Left lung (tissue), 10 donors: ENCODE measurements around the gene CENPM. TPM values are rescaled to one million over a fixed set of nuclear protein-coding genes. Genes with fewer than 3 reads are reported as not detected.
A peak's percentile ranks its signal among the peaks of the same experiment; 100 is the strongest.

Source experiments
- ATAC-seq: fragments of 200-7000 bp; cut with Tn5 transposase; one replicate; pipeline ENCODE4 v1.9.1; 2020; ENCODE audit warnings: moderate library complexity
- DNase-seq, 4 donors: peaks; one replicate each; pipeline ENCODE4 v3.0.0-alpha.2; 2013 to 2020
- H3K27ac ChIP-seq, 2 donors: fragments of 200-600 bp; sonication (generic) in 1 of 2; one replicate each; pipeline versions ENCODE4 v1.5.0 to v1.8.0; 2020 to 2021
- H3K27me3 ChIP-seq, 2 donors: fragments of 200-600 bp; sonication (generic) in 1 of 2; one replicate each; pipeline versions ENCODE4 v1.5.0 to v1.8.0; 2020 to 2021
- H3K36me3 ChIP-seq, 2 donors: fragments of 200-600 bp; sonication (generic) in 1 of 2; one replicate each; pipeline versions ENCODE4 v1.5.0 to v1.8.0; 2020 to 2021
- H3K4me1 ChIP-seq, 2 donors: fragments of 200-600 bp; one replicate each; pipeline ENCODE4 v1.8.0; 2021
- H3K4me3 ChIP-seq, 2 donors: fragments of 200-600 bp; sonication (generic) in 1 of 2; one replicate each; pipeline versions ENCODE4 v1.5.0 to v1.8.0; 2020 to 2021; ENCODE audit warnings: mild to moderate bottlenecking in 1 of 2
- H3K9me3 ChIP-seq, 2 donors: fragments of 200-600 bp; sonication (generic) in 1 of 2; one replicate each; pipeline versions ENCODE4 v1.5.0 to v1.8.0; 2020 to 2021
- CTCF ChIP-seq, 2 donors: fragments of 200-600 bp; sonication (generic) in 1 of 2; IDR thresholded peaks; one replicate each; pipeline versions ENCODE4 v1.5.0 to v1.8.0; 2021; ENCODE audit warnings: antibody characterized with exemption in 2 of 2
- intact Hi-C, 2 donors: fragments of 100-400 bp; cut with DNase I; formaldehyde crosslinking; loops; one replicate each; pipeline versions ENCODE4 v1.11.2 to v1.14.2; 2022
- polyA plus RNA-seq, 6 donors: library from polyadenylated mRNA; unstranded; fragments of 120-200 nt; gene quantifications; one replicate each; pipeline ENCODE4 v1.2.1, GENCODE V29; 2013; ENCODE audit not compliant: insufficient read length in 6 of 6
- total RNA-seq, 2 donors: library from RNA; stranded (reverse); fragmentation: NEBNext Ultra II Directional; extraction: Animal tissue kit (Norgen Biotek cat#: 25700); gene quantifications; one replicate each; pipeline ENCODE4 v1.2.1, GENCODE V29; 2021
- donor health status: DM: no; HTN: yes; CAD: no.
- donor health status: DM: no; HTN: no; CAD: no.

CENPM gene
- total and polyA plus RNA-seq, 8 donors = 9.6 to 20.5 (median 13.6) TPM

GRCh38 chr22:41913842-41914534 is 33.0 kb downstream of the CENPM start:
- H3K36me3 ChIP-seq = no peaks in the 10 kb centered on the region
- DNase-seq = no peak
- H3K4me1 ChIP-seq = peaks cover 10 to 56% of the 10 kb centered on the region in 2 donors
- no peaks in the 10 kb centered on the region for H3K9me3 ChIP-seq
- H3K27me3 ChIP-seq = peaks cover 78 to 100% of the 10 kb centered on the region in 2 donors
- TF ChIP-seq CTCF (IDR thresholded peaks at IDR 0.05) = no peak
- intact Hi-C loops = no loop called here
- ATAC-seq = no peak
- H3K4me3 ChIP-seq = no peak overlapping the region
- H3K27ac ChIP-seq = no peak overlapping the region

- H3K9me3 ChIP-seq = no peaks in the 10 kb centered on the region
- no peak for DNase-seq
- H3K27me3 ChIP-seq = peaks cover 78 to 95% of the 10 kb centered on the region in 2 donors
- ATAC-seq = no peak
- TF ChIP-seq CTCF (IDR thresholded peaks at IDR 0.05) = no peak
- H3K27ac ChIP-seq = no peak overlapping the region
- H3K4me3 ChIP-seq = no peak overlapping the region
- peaks cover 10 to 53% of the 10 kb centered on the region in 2 donors for H3K4me1 ChIP-seq
- H3K36me3 ChIP-seq = no peaks in the 10 kb centered on the region
- intact Hi-C loops = no loop called here
Measured at GRCh38 chr22:41913040-41913719, 33.8 kb downstream of the CENPM start.

- H3K4me3 ChIP-seq = no peak overlapping the region
- no peak for TF ChIP-seq CTCF (IDR thresholded peaks at IDR 0.05)
Measured at GRCh38 chr22:41912338-41913039, 34.5 kb downstream of the CENPM start.

GRCh38 chr22:41911001-41911611 is 35.8 kb downstream of the CENPM start:
- DNase-seq (peak in 1 of 4 donors; percentile 71), ATAC-seq (no peak)
- TF ChIP-seq CTCF (IDR thresholded peaks at IDR 0.05) = no peak
- H3K36me3 ChIP-seq = peaks cover 0 to 20% of the 10 kb centered on the region in 2 donors
- peaks cover 67 to 74% of the 10 kb centered on the region in 2 donors for H3K27me3 ChIP-seq
- H3K4me3 ChIP-seq = no peak overlapping the region
- intact Hi-C loops = no loop called here
- no peak overlapping the region for H3K27ac ChIP-seq
- no peaks in the 10 kb centered on the region for H3K9me3 ChIP-seq
- H3K4me1 ChIP-seq = peaks cover 10 to 55% of the 10 kb centered on the region in 2 donors

More at GRCh38 chr22:41912338-41913039, 34.5 kb downstream of the CENPM start:
- Histone ChIP-seq H3K4me1 (peaks cover 10 to 55% of the 10 kb centered on the region in 2 donors), H3K27me3 (peaks cover 78 to 88% of the 10 kb centered on the region in 2 donors), H3K36me3 (peaks cover 0 to 6% of the 10 kb centered on the region in 2 donors), H3K27ac (no peak overlapping the region), H3K9me3 (no peaks in the 10 kb centered on the region)
- intact Hi-C loops = no loop called here
- no peak for DNase-seq
- no peak for ATAC-seq
